AG08396 (cell line): ENCODE data around the gene ANKIB1.

Source experiments
- DNase-seq: peaks from one replicate; pipeline ENCODE4 v3.0.0; 2012; ENCODE audit warnings: low spot score, mixed read lengths

The ANKIB1 gene

GRCh38 chr7:92266415-92267241 is 20.9 kb downstream of the ANKIB1 start:
- no peak for DNase-seq

GRCh38 chr7:92268921-92269320 is 23.1 kb downstream of the ANKIB1 start:
- no peak for DNase-seq

GRCh38 chr7:92275327-92275726 is 29.6 kb downstream of the ANKIB1 start:
- no peak for DNase-seq

DNA sequence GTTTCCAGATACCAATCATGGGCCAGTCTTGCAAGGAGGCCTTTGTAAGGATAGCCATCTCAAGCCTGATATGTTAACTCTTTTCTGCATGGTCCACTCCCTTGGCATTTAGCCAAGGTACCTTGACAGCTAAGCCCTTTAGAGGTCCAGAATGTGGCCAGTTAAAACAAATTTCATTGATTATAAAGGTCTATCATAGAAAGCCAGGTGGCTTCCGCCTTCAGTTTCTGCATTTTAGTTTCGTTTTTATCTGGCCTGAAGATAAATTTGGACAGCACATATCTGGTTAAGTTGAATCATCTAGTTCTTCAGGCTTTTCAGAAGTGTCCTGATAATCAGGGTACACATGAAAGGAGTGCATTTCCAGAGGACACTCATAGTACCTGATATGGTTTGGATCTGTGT is 30.7 kb downstream of the ANKIB1 start:
- DNase-seq: no peak

- no peak for DNase-seq
These were observed 33.7 kb downstream of the ANKIB1 start for GRCh38 chr7:92279396-92280031.

GRCh38 chr7:92281031-92281430 is 35.3 kb downstream of the ANKIB1 start:
- no peak for DNase-seq

GRCh38 chr7:92282221-92282814 is 36.5 kb downstream of the ANKIB1 start:
- DNase-seq: no peak

DNA sequence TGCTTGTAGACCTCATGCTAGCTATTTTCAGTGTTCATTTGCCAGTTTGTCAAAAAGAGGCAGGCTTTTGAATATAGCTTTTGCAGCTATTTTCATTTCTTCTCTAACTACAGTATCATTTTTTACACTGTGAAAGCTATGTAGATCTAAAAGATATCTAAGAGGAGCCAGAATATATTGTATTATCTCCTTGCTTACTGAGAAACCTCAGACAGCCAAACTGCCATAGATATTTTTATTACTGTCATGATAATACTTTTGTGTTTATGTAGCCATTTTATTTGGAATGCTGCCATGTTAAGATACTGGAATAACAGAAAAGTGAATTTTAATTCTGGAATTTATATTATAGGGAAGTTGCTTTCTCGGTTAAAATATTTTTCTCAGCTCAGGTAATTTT is 37.2 kb downstream of the ANKIB1 start:
- DNase-seq: no peak

DNA sequence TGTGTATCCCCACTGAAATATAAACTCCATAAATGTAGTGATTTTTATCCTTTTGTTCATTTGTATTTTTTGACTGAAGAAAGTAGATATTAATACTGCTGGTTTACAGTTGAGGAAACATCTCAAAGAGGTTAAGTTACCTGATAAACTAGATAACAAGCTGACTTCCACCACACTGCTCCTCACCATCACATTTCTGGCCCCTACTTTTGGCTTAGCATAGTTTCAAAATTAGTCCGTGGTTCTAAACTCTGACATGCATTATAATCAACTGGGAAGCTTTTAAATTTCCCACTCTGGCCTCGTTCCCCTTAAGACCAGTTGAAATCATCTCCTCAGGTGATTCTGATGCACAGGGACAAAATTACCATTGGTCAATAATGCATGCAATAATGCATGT is 43.5 kb downstream of the ANKIB1 start:
- DNase-seq: no peak

DNA sequence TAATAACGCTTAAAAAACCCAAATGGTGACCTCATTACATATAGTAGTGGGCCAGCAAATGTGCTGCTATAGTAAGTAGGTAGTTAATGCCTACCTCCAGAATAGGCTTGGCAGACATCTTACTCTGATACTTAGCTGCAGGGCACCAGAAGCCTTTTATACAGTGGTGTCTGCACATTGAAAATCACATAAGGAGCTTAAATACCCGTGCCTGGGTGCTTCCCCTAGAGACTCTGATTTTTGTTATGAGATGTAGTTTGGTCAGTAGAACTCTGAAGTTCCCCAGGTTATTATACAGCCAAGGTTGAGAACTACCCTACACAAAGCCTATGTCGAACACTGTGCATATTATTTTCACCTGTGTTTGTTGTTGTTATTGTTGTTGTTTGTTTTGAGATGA is 47.2 kb downstream of the ANKIB1 start:
- no peak for DNase-seq

DNA sequence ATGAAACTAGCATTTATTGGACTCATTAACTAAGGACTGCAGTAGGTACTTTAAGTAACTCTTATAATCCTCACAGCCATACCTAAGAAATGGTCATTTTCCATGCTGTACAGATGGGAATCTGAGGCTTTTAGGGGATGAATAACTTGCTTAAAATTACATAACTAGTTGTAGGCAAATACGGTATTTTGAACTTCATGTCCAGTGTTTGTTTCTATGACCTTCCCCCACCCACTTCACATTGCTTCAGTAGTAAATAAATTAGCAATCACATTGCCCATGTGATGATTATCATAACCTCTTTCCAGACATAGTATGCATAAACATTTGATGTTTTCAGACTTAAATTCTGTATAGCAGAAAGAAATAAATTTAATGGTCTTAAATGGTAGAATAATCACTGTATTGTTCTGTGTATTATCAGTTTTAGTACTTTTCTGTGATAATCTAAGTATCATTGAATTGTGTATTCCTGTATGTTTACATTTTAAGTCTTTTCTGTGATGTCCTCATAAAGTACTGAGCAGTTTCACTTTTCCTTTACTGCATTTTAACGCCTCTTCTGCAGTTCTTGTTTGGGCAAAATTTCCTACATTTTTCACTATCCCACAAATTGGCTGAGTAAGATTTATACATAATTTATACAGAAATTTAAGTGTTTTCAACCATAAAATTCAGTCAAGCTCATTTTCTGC is 48.3 kb downstream of the ANKIB1 start:
- DNase-seq: no peak

- no peak for DNase-seq
These were observed 49.6 kb downstream of the ANKIB1 start for GRCh38 chr7:92295391-92295790.

- DNase-seq: no peak
These were observed 50.5 kb downstream of the ANKIB1 start for GRCh38 chr7:92296235-92296634.

DNA sequence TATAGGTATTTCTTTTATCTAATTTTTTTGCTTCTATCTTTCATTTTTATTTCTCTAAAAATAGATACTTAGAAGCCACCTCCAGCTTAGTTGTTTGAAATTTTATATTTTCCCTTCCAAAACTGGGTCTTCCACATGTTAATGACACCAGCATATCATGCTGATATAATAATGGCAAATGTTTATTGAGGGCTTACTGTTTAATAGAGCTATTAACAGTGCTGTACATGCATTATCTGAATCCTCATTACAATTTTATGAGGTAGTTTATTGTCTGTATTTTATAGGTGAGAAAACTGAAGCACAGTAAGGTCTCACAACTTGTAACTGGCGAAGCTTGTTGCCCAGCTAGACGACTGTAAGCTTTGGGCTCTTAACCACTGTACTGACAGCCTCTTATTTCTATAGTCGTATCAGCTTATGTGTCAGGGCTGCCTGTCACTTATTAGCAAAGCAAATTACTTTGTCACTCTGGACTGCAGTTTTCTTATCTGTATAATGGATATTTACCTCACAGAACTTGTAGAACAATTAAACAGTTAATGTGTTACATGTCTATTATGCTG is 51.2 kb downstream of the ANKIB1 start:
- no peak for DNase-seq

DNA sequence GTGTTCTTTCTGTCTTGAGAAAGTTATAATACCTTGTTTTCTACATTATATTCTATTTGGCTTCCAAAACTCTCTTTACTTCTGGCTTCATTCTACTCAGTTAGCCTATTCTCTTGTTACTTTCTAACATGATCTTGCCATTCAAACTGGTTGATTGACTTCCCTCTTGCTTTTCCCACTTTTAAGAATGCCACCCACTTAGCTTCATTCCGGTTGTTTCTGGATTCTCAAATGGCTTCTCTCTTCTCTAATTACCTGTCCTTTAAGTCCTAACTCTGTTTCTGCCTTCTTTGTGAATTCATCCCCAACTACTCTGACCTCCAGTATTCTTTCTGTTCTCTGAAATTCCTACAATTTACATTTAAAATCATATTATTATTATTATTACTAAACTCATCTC is 52.0 kb downstream of the ANKIB1 start:
- no peak for DNase-seq

DNA sequence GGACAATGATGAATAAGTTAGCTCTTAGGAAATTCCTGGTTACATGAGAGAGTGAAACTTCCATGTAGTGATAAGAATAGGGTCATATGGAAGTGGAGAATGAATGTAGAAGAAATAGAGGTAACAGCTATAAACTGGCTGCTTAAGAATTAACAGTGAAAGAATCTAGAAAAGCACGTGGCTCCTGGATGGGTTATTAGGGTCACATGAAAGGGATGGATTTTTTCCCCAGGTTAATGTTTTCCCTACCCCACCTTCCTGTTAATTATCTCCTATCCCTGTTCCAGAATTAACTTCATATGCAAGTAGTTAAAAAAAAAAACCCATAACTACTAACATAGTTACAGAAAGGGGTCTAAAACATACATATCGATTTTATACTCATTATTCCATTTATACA is 58.0 kb downstream of the ANKIB1 start:
- DNase-seq: no peak

- DNase-seq: no peak
These were observed 58.7 kb downstream of the ANKIB1 start for GRCh38 chr7:92304406-92304893.

DNA sequence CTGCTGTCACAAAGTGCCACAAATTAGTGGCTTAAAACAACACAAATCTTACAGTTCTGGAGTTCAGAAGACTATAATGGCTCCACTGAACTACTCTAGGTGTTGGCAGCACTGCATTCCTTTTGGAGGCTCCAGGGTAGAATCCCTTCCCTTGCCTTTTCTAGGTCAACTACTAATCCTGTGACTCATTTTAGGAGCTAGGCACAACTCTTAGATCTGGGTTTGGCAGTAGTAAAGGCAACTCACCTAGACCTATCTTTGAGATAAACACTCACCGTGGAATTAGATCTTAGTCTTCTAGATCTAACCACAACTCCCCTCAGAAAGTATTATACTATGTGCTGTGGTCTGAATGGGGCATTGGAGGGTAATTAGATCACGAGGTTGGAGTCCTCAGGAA is 60.4 kb downstream of the ANKIB1 start:
- DNase-seq: no peak

DNA sequence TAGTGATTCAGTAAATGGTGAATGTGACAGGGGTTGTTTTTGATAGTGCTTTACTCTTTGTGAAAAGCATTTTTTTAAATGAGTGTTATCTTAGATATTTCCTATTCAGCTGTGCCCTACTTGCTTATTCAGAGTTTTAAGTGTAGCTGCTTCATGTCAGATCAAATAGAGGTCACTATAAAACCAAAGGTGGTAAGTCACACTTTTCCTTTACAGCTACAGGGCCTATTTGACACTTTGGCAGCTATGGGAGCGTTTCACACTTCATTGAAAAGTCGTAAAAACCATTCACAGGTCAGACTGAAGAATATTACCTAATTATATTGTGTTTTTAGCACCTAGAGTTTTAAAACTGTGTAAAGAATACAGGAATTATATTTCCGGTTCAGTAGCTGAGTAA is 67.3 kb downstream of the ANKIB1 start:
- DNase-seq: no peak

DNA sequence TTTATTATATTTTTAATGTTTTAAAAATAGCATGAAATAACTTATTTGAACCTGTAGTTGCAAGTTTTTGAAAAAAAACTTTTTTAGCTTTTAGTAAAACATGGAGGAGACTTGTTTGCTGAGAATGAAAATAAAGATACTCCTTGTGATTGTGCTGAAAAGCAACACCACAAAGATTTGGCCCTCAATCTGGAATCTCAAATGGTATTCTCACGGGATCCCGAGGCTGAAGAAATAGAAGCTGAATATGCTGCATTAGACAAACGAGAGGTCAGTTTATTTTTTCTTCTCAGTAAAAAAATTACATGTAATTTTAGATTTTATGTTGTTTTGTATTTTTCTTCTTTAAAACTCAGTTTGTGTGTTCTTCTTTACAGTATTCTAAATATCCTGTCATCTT is 73.5 kb downstream of the ANKIB1 start:
- no peak for DNase-seq

GRCh38 chr7:92325173-92325572 is 79.4 kb downstream of the ANKIB1 start:
- no peak for DNase-seq

GRCh38 chr7:92325858-92326257 is 80.1 kb downstream of the ANKIB1 start:
- DNase-seq: no peak
